Mesendoderm (in vitro differentiated cells): ENCODE measurements around the gene FN3K.
A peak's percentile ranks its signal among the peaks of the same experiment; 100 is the strongest.

Experiments
- DNase-seq: peaks from one replicate; pipeline ENCODE4 v3.0.0; 2013
- H2AK5ac ChIP-seq: 2 replicates; pipeline ENCODE4 v1.6.1; 2013; ENCODE audit warnings: low read length, inconsistent platforms
- H2BK120ac ChIP-seq: 2 replicates; pipeline ENCODE4 v1.6.1; 2013; ENCODE audit warnings: low read depth, mild to moderate bottlenecking, low read length, moderate library complexity, mixed read lengths
- H2BK15ac ChIP-seq: replicated peaks from 2 replicates; pipeline ENCODE4 v1.6.1; 2013; ENCODE audit warnings: low read depth, mild to moderate bottlenecking, moderate library complexity
- H2BK5ac ChIP-seq: 2 replicates; pipeline ENCODE4 v1.6.1; 2013; ENCODE audit warnings: low read length, inconsistent platforms
- H3K18ac ChIP-seq: 2 replicates; pipeline ENCODE4 v1.6.1; 2013; ENCODE audit warnings: mild to moderate bottlenecking, low read length, mixed read lengths
- H3K23ac ChIP-seq: one replicate; pipeline ENCODE4 v1.6.1; 2013; ENCODE audit warnings: low read length
- H3K27ac ChIP-seq: 2 replicates; pipeline ENCODE4 v1.5.1; 2013; ENCODE audit warnings: low read depth, mild to moderate bottlenecking, inconsistent platforms, low read length, moderate library complexity
- H3K27me3 ChIP-seq: 2 replicates; pipeline ENCODE4 v1.6.1; 2013; ENCODE audit warnings: low read length, control low read depth, mild to moderate bottlenecking, inconsistent platforms; ENCODE audit not compliant: insufficient read depth, poor library complexity
- H3K36me3 ChIP-seq: 2 replicates; pipeline ENCODE4 v1.6.1; 2013; ENCODE audit warnings: low read length, inconsistent platforms; ENCODE audit not compliant: control insufficient read depth, insufficient read depth
- H3K4ac ChIP-seq: one replicate; pipeline ENCODE4 v1.6.1; 2013; ENCODE audit warnings: low read depth, mild to moderate bottlenecking, low read length, moderate library complexity
- H3K4me1 ChIP-seq: 2 replicates; pipeline ENCODE4 v1.6.1; 2013; ENCODE audit warnings: low read depth, low read length, inconsistent platforms; ENCODE audit not compliant: control insufficient read depth
- H3K4me2 ChIP-seq: 2 replicates; pipeline ENCODE4 v1.6.1; 2013; ENCODE audit warnings: low read length
- H3K4me3 ChIP-seq: 2 replicates; pipeline ENCODE4 v1.5.1; 2013; ENCODE audit warnings: mild to moderate bottlenecking, low read length
- H3K56ac ChIP-seq: one replicate; pipeline ENCODE4 v1.6.1; 2013; ENCODE audit warnings: low read length
- H3K79me1 ChIP-seq: 2 replicates; pipeline ENCODE4 v1.6.1; 2013; ENCODE audit warnings: low read length, inconsistent platforms
- H3K79me2 ChIP-seq: 2 replicates; pipeline ENCODE4 v1.6.1; 2013; ENCODE audit warnings: mild to moderate bottlenecking, low read length; ENCODE audit not compliant: control insufficient read depth, insufficient read depth
- H3K9ac ChIP-seq: 2 replicates; pipeline ENCODE4 v1.6.1; 2013; ENCODE audit warnings: low read length, inconsistent platforms
- H4K5ac ChIP-seq: one replicate; pipeline ENCODE4 v1.6.1; 2013; ENCODE audit warnings: low read length
- H4K8ac ChIP-seq: one replicate; pipeline ENCODE4 v1.6.1; 2013; ENCODE audit warnings: low read depth, mild to moderate bottlenecking, control low read depth, low read length, moderate library complexity
- whole genome bisulfite sequencing: extraction: QIAGEN DNeasy Blood & Tissue Kit; methylation state at CpG from one replicate; pipeline ENCODE4 v1.1.7; 2013; ENCODE audit warnings: low lambda C conversion rate, missing lambda C conversion rate; ENCODE audit not compliant: insufficient coverage; ENCODE audit errors: extremely low coverage; 5-methylcytosine and 5-hydroxymethylcytosine counted together

Gene FN3K

DNA sequence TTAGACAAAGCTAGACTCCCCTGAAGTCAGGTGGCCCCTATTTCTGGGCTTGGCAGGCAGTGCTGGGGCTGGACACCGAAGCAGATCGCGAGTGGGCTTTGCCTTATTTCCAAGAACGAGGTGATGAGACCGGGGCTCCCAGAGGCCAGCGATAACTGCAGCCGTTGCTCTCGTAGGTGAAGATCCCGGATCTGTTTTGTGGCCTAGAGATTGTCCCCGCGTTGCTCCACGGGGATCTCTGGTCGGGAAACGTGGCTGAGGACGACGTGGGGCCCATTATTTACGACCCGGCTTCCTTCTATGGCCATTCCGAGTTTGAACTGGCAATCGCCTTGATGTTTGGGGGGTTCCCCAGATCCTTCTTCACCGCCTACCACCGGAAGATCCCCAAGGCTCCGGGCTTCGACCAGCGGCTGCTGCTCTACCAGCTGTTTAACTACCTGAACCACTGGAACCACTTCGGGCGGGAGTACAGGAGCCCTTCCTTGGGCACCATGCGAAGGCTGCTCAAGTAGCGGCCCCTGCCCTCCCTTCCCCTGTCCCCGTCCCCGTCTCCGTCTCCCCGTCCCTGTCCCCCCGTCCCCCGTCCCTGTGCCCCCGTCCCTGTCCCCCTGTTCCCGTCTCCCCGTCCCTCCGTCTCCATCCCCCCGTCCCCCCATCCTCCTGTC is 15.0 kb downstream of the FN3K start:
- no peak overlapping the region for H4K5ac ChIP-seq
- WGBS, result no CpG with 5 or more reads among the region's 40 CpGs
- H2AK5ac ChIP-seq, result no peak overlapping the region
- no peak overlapping the region for H3K56ac ChIP-seq
- H3K79me2 ChIP-seq, result peaks cover 6% of the 10 kb centered on the region
- no peaks in the 10 kb centered on the region for H3K36me3 ChIP-seq
- no peak overlapping the region for H3K18ac ChIP-seq
- no peak overlapping the region for H2BK5ac ChIP-seq
- no peak overlapping the region for H3K4me3 ChIP-seq
- no peak overlapping the region for H2BK15ac ChIP-seq
- H3K27me3 ChIP-seq, result no peaks in the 10 kb centered on the region
- peak overlapping the region; percentile 33 for H3K9ac ChIP-seq
- H3K23ac ChIP-seq, result no peak overlapping the region
- H3K4me2 ChIP-seq, result peak overlapping the region; percentile 37
- DNase-seq, result peak; percentile 40
- H4K8ac ChIP-seq, result no peak overlapping the region
- H2BK120ac ChIP-seq, result no peak overlapping the region
- H3K4ac ChIP-seq, result no peak overlapping the region
- H3K27ac ChIP-seq, result no peak overlapping the region
- H3K79me1 ChIP-seq, result peaks cover 4% of the 10 kb centered on the region
- H3K4me1 ChIP-seq, result peaks cover 6% of the 10 kb centered on the region

DNA sequence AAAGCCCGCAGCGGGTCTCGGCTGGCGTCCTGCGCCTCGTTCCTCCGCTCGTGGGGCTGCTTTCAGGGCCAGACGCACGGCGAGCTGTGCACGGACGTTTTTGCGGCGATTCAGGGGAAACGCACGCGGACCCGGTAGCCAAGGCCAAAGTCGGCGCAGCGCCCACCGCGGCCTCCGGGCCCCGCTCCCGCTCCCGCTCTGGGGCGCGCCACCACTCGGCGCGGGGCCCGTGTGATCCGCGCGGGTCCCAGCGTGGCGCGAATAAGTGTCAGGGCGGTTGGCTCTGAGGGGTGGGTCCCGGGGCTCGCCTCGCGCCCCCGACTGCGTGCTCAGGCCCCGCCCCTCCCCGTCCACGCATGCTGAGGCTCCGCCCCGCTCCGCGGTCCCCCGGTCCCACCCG is 15.8 kb downstream of the FN3K start:
- H2BK15ac ChIP-seq, result no peak overlapping the region
- H3K36me3 ChIP-seq, result peaks cover 2% of the 10 kb centered on the region
- DNase-seq, result peak; percentile 49
- H2BK120ac ChIP-seq, result no peak overlapping the region
- peaks cover 13% of the 10 kb centered on the region for H3K79me2 ChIP-seq
- no peak overlapping the region for H2BK5ac ChIP-seq
- peak overlapping the region; percentile 89 for H3K23ac ChIP-seq
- H3K18ac ChIP-seq, result no peak overlapping the region
- no peak overlapping the region for H2AK5ac ChIP-seq
- WGBS, result no CpG with 5 or more reads among the region's 56 CpGs
- H3K27ac ChIP-seq, result no peak overlapping the region
- H3K4me3 ChIP-seq, result peak overlapping the region; percentile 58
- H4K5ac ChIP-seq, result no peak overlapping the region
- peak overlapping the region; percentile 71 for H3K4me2 ChIP-seq
- H3K9ac ChIP-seq, result peak overlapping the region; percentile 75
- H3K79me1 ChIP-seq, result peaks cover 11% of the 10 kb centered on the region
- peak overlapping the region; percentile 84 for H3K56ac ChIP-seq
- H3K4me1 ChIP-seq, result peaks cover 10% of the 10 kb centered on the region
- peak overlapping the region; percentile 87 for H3K4ac ChIP-seq
- H4K8ac ChIP-seq, result no peak overlapping the region
- no peaks in the 10 kb centered on the region for H3K27me3 ChIP-seq

DNA sequence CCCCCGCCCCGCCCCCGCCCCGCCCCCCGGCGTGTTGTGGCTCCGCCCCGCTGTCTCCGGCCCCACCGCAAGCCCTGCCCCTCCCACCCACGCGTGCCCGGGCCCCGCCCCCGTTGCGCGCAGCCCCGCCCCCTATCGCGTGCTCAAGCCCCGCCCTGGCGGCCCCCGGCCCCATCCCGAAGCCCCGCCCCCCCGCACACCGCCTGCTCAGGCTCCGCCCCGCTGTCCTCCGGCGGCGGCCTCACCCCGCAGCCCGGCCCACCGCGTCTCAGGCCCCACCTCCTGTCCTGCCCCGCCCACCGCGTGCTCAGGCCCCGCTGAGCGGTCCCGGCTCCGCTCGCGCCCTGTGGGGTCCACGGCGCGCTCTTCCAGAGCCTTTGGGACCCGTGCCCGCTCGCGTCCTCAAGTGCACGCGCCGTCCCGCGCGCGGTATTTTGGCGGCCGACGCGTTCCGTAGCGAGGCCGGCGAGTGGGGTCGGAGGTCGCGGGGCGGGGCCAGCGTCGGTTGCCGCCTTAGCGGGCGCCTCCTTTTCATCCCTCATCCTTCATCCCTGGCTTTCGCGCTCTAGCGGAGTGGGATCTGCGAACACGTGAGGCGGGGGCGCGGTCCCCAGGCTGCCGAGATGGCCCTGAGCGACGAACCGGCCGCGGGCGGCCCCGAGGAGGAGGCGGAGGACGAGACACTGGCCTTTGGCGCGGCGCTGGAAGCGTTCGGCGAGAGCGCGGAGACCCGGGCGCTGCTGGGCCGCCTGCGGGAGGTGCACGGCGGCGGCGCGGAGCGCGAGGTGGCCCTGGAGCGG is 16.4 kb downstream of the FN3K start, which contains the start of gene TBCD:
Gene TBCD, plus strand, starts transcription at position 495 of the 800 bp plus-strand sequence. Its CDS starts 129 bp downstream, at position 624.
- Histone ChIP-seq H3K4ac (peak within 1 kb of the TSS; percentile 87), H3K4me2 (peak within 1 kb of the TSS; percentile 90), H3K79me1 (peaks cover 11% of the 10 kb centered on the region), H3K9ac (peak within 1 kb of the TSS; percentile 95), H3K27me3 (no peaks in the 10 kb centered on the region), H2AK5ac (no peak within 1 kb of the TSS), H3K18ac (peak within 1 kb of the TSS; percentile 42), H2BK120ac (no peak within 1 kb of the TSS), H3K56ac (peak within 1 kb of the TSS; percentile 98), H3K36me3 (peaks cover 3% of the 10 kb centered on the region), H2BK15ac (no peak within 1 kb of the TSS), H4K5ac (no peak within 1 kb of the TSS), H4K8ac (no peak within 1 kb of the TSS), H3K4me3 (peak within 1 kb of the TSS; percentile 92), H3K27ac (peak within 1 kb of the TSS; percentile 68), H2BK5ac (peak within 1 kb of the TSS; percentile 78), H3K23ac (peak within 1 kb of the TSS; percentile 99), H3K4me1 (peaks cover 10% of the 10 kb centered on the region), H3K79me2 (peaks cover 14% of the 10 kb centered on the region)
- peak; percentile 88 for DNase-seq
- no CpG with 5 or more reads among the region's 114 CpGs for WGBS

GRCh38 chr17:82752371-82753200 is 17.2 kb downstream of the FN3K start:
- Histone ChIP-seq H3K4ac (no peak overlapping the region), H3K4me1 (peaks cover 10% of the 10 kb centered on the region), H2BK15ac (no peak overlapping the region), H4K8ac (no peak overlapping the region), H2BK120ac (no peak overlapping the region), H3K27ac (no peak overlapping the region), H3K23ac (peak overlapping the region; percentile 99), H3K4me3 (peak overlapping the region; percentile 92), H3K4me2 (peak overlapping the region; percentile 90), H3K18ac (no peak overlapping the region), H4K5ac (no peak overlapping the region), H3K79me2 (peaks cover 14% of the 10 kb centered on the region), H2BK5ac (no peak overlapping the region), H3K9ac (peak overlapping the region; percentile 95), H2AK5ac (no peak overlapping the region), H3K27me3 (no peaks in the 10 kb centered on the region), H3K56ac (peak overlapping the region; percentile 98), H3K79me1 (peaks cover 11% of the 10 kb centered on the region), H3K36me3 (peaks cover 3% of the 10 kb centered on the region)
- no peak for DNase-seq
- no CpG with 5 or more reads among the region's 72 CpGs for WGBS

DNA sequence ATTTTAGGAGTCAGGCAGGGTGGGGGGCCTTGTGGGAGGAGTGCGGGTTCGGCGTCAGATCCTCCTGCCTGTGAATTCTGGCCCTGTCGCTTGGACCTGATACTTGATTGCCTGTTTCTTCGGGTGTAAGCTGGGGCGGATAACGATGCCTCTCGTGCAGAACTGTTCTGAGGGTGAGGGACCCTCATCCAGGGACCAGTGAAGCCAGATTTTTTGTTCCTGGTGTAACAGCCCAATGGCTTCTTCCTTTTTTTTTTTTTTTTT is 17.7 kb downstream of the FN3K start:
- H3K27ac ChIP-seq, result no peak overlapping the region
- no peak for DNase-seq
- no peak overlapping the region for H4K5ac ChIP-seq
- no peak overlapping the region for H2BK15ac ChIP-seq
- no peak overlapping the region for H4K8ac ChIP-seq
- H3K27me3 ChIP-seq, result no peaks in the 10 kb centered on the region
- H2AK5ac ChIP-seq, result no peak overlapping the region
- no peak overlapping the region for H2BK120ac ChIP-seq
- no peak overlapping the region for H2BK5ac ChIP-seq
- no peak overlapping the region for H3K18ac ChIP-seq
- H3K4me3 ChIP-seq, result peak overlapping the region; percentile 92
- H3K4me1 ChIP-seq, result peaks cover 10% of the 10 kb centered on the region
- peak overlapping the region; percentile 90 for H3K4me2 ChIP-seq
- peak overlapping the region; percentile 98 for H3K56ac ChIP-seq
- H3K23ac ChIP-seq, result no peak overlapping the region
- no peak overlapping the region for H3K4ac ChIP-seq
- H3K79me1 ChIP-seq, result peaks cover 11% of the 10 kb centered on the region
- H3K9ac ChIP-seq, result peak overlapping the region; percentile 95
- peaks cover 3% of the 10 kb centered on the region for H3K36me3 ChIP-seq
- peaks cover 17% of the 10 kb centered on the region for H3K79me2 ChIP-seq
- no CpG with 5 or more reads among the region's 8 CpGs for WGBS
